Epithelial cell of esophagus (primary cell): ENCODE results near the gene CUL9.
"Not testable (repeated sequence)": the region's sequence is repeated elsewhere in the genome, so short reads cannot be mapped to it uniquely, and the experiment has no call there.

Experiments used
- DNase-seq: peaks from one replicate; pipeline ENCODE4 v3.0.0; 2010; ENCODE audit warnings: low read depth
- H3K4me3 ChIP-seq: 2 replicates; pipeline ENCODE4 v1.5.1; 2011; ENCODE audit warnings: mild to moderate bottlenecking, low read length, control low read depth
- CTCF ChIP-seq: IDR thresholded peaks from 2 replicates; pipeline ENCODE4 v1.5.1; 2011; ENCODE audit warnings: low read depth, mild to moderate bottlenecking, low read length, control low read depth, inconsistent platforms; ENCODE audit not compliant: insufficient read depth; ENCODE audit errors: missing control alignments

The CUL9 gene

GRCh38 chr6:43181942-43182860 lies at the start of gene CUL9:
CUL9 (plus strand) TSS chr6:43182196; CDS start chr6:43184311, 2,115 bp downstream.
- TF ChIP-seq CTCF, result no peak
- peak within 1 kb of the TSS; percentile 70 for H3K4me3 ChIP-seq
- peak; percentile 53 for DNase-seq

- no peak for TF ChIP-seq CTCF
- H3K4me3 ChIP-seq, result no peak overlapping the region
- no peak for DNase-seq
Measured at GRCh38 chr6:43138267-43138666, 43.7 kb upstream of the CUL9 start.

- not testable (repeated sequence) for H3K4me3 ChIP-seq, DNase-seq
Measured at GRCh38 chr6:43139973-43140372, 42.0 kb upstream of the CUL9 start.

GRCh38 chr6:43141644-43142043 lies 40.4 kb upstream of the CUL9 start:
- no peak for TF ChIP-seq CTCF
- DNase-seq, result no peak
- no peak overlapping the region for H3K4me3 ChIP-seq

GRCh38 chr6:43142101-43142500 lies 39.9 kb upstream of the CUL9 start:
- no peak for DNase-seq
- no peak for TF ChIP-seq CTCF
- no peak overlapping the region for H3K4me3 ChIP-seq

GRCh38 chr6:43143235-43144128 lies 38.5 kb upstream of the CUL9 start:
- DNase-seq, result peak; percentile 87
- peak; percentile 93 for TF ChIP-seq CTCF
- H3K4me3 ChIP-seq, result no peak overlapping the region

GRCh38 chr6:43144879-43145278 lies 37.1 kb upstream of the CUL9 start:
- TF ChIP-seq CTCF, result no peak
- no peak overlapping the region for H3K4me3 ChIP-seq
- peak; percentile 77 for DNase-seq
